ENCODE results near the gene TREML4. TPM values are rescaled to one million over a fixed set of nuclear protein-coding genes. Genes with fewer than 3 reads are reported as not detected.

Gene TREML4
- total and polyA plus RNA-seq, 2 of the 4 experiments (the other 2 are of a cell fraction) = not detected

- H3K14ac ChIP-seq (replicated peaks; ENCODE audit: low read depth, low read length) = no peak overlapping the region
- no peak overlapping the region for H4K8ac ChIP-seq (ENCODE audit: low read depth in 2 of 2, low read length in 2 of 2)
- ATAC-seq (ENCODE audit: low read depth) = no peak
- no peak overlapping the region for H2AK9ac ChIP-seq (replicated peaks; ENCODE audit: low read depth, low read length, poor library complexity)
- H4K20me1 ChIP-seq (ENCODE audit: insufficient read depth, low read length) = no peaks in the 10 kb centered on the region
- no peak overlapping the region for H4K5ac ChIP-seq (ENCODE audit: low read depth, low read length)
- no peak overlapping the region for H3K9ac ChIP-seq (ENCODE audit: low read depth, low read length)
- no peak overlapping the region for H2BK20ac ChIP-seq (ENCODE audit: low read depth, low read length)
- H4K91ac ChIP-seq (ENCODE audit: insufficient read depth, low read depth, low read length) = no peak overlapping the region
- H3K23ac ChIP-seq (ENCODE audit: low read depth, low read length) = no peak overlapping the region
- no peaks in the 10 kb centered on the region for H3K9me1 ChIP-seq (ENCODE audit: insufficient read depth, low read length)
- no peak overlapping the region for H3K4me3 ChIP-seq (ENCODE audit: insufficient read depth, low read depth, low read length)
- H3K4me2 ChIP-seq (ENCODE audit: low read depth, low read length) = no peak overlapping the region
- H3K27ac ChIP-seq (ENCODE audit: insufficient read depth, low read length) = no peak overlapping the region
- no peak for DNase-seq
- ChIA-PET POLR2A (ENCODE audit: unreplicated experiment) (no interaction called here), CTCF (no interaction called here)
- H2BK5ac ChIP-seq (ENCODE audit: low read depth, low read length, poor library complexity, severe bottlenecking) = no peak overlapping the region
- H3K18ac ChIP-seq (ENCODE audit: low read depth, low read length) = no peak overlapping the region
- H2BK15ac ChIP-seq (ENCODE audit: low read depth, low read length) = no peak overlapping the region
- in situ Hi-C loops (cut with MboI; ENCODE audit: low sequenced_read_pairs) = no loop called here
- no TSS peak for BruUV-seq (replicated peaks)
- H2BK120ac ChIP-seq (ENCODE audit: low read depth, low read length) = no peak overlapping the region
- no peak for TF ChIP-seq ELK1 (IDR thresholded peaks at IDR 0.05; ENCODE audit: borderline replicate concordance, low read depth, low read length)
- TF ChIP-seq BHLHE40 (IDR thresholded peaks at IDR 0.05; ENCODE audit: low read depth, low read length) = no peak
- TF ChIP-seq MAZ (IDR thresholded peaks at IDR 0.05; ENCODE audit: borderline replicate concordance, low read depth, low read length) = no peak
- TF ChIP-seq RAD21 (IDR thresholded peaks at IDR 0.05; ENCODE audit: low read length) = no peak
- TF ChIP-seq CEBPB (IDR thresholded peaks at IDR 0.05; ENCODE audit: low read depth, low read length) = no peak
- no peak for TF ChIP-seq POLR2A (IDR thresholded peaks at IDR 0.05; ENCODE audit: low read depth, low read length)
- TF ChIP-seq SMC3 (IDR thresholded peaks at IDR 0.05; ENCODE audit: low read depth, low read length) = no peak
- no peak for TF ChIP-seq RCOR1 (IDR thresholded peaks at IDR 0.05; ENCODE audit: insufficient replicate concordance, low read length)
- TF ChIP-seq MAFK (IDR thresholded peaks at IDR 0.05; ENCODE audit: low read depth, low read length) = no peak
- no peak for TF ChIP-seq FOS (IDR thresholded peaks at IDR 0.05; ENCODE audit: low read depth, low read length)
- no peak for TF ChIP-seq NFE2L2 (IDR thresholded peaks at IDR 0.05; ENCODE audit: low read depth, low read length)
- no peak for TF ChIP-seq CHD1 (IDR thresholded peaks at IDR 0.05; ENCODE audit: low read depth, low read length)
- TF ChIP-seq USF2 (IDR thresholded peaks at IDR 0.05; ENCODE audit: low read depth, low read length) = no peak
- TF ChIP-seq MXI1 (IDR thresholded peaks at IDR 0.05; ENCODE audit: borderline replicate concordance, low read depth, low read length) = no peak
- TF ChIP-seq CTCF (conservative IDR thresholded peaks at IDR 0.05; ENCODE audit: low read depth, low read length) = no peak
- no peak for TF ChIP-seq RFX5 (IDR thresholded peaks at IDR 0.05; ENCODE audit: low read depth, low read length)
- H2AK5ac ChIP-seq (ENCODE audit: low read depth, low read length) = no peak overlapping the region
- H3K56ac ChIP-seq (ENCODE audit: extremely low read depth, insufficient read depth, low read length) = no peak overlapping the region
- no peak overlapping the region for H2AFZ ChIP-seq (replicated peaks; ENCODE audit: low read length, poor library complexity)
- no peaks in the 10 kb centered on the region for H3K79me1 ChIP-seq (ENCODE audit: low read depth in 1 of 2, low read length in 2 of 2)
- no peaks in the 10 kb centered on the region for H3K9me3 ChIP-seq (ENCODE audit: control insufficient read depth, insufficient read depth, low read length)
- no peaks in the 10 kb centered on the region for H3K4me1 ChIP-seq (ENCODE audit: control insufficient read depth, insufficient read depth, low read length)
- intact Hi-C loops (cut with micrococcal nuclease) = no loop called here
- WGBS, 2 experiments (ENCODE audit: extremely low coverage in 2 of 2, insufficient read length in 1 of 2) = no CpG with 5 or more reads among the region's 1 CpG
- dilution Hi-C loops (cut with HindIII; ENCODE audit: low sequenced_read_pairs, unreplicated experiment) = no loop called here
- H3K4ac ChIP-seq (ENCODE audit: low read depth, low read length) = no peak overlapping the region
- no peaks in the 10 kb centered on the region for H3K36me3 ChIP-seq (ENCODE audit: control insufficient read depth, insufficient read depth, low read length)
- no peaks in the 10 kb centered on the region for H3K27me3 ChIP-seq (ENCODE audit: control insufficient read depth, insufficient read depth, low read length)
These were observed 30.0 kb downstream of the TREML4 start for GRCh38 chr6:41258196-41258493.
